ENCODE measurements around the gene FOXP3. TPM values are rescaled to one million over a fixed set of nuclear protein-coding genes. Genes with fewer than 3 reads are reported as not detected.

Gene FOXP3
- total and polyA plus RNA-seq, 8 donors: 0.29 to 1.0 (median 0.50) TPM

GRCh38 chrX:49211074-49211473 lies 53.4 kb downstream of the FOXP3 start:
- no peak for ATAC-seq
- no peak for DNase-seq
- H3K4me1 ChIP-seq: no peaks in the 10 kb centered on the region
- H3K27me3 ChIP-seq: no peaks in the 10 kb centered on the region
- no peaks in the 10 kb centered on the region for H3K36me3 ChIP-seq
- TF ChIP-seq CTCF (IDR thresholded peaks at IDR 0.05): no peak
- intact Hi-C loops (cut with DNase I): no loop called here
- no peak overlapping the region for H3K4me3 ChIP-seq
- no peak overlapping the region for H3K27ac ChIP-seq
- no peaks in the 10 kb centered on the region for H3K9me3 ChIP-seq

- Histone ChIP-seq H3K27me3 (no peaks in the 10 kb centered on the region), H3K9me3 (no peaks in the 10 kb centered on the region), H3K4me1 (no peaks in the 10 kb centered on the region), H3K36me3 (no peaks in the 10 kb centered on the region), H3K4me3 (no peak overlapping the region), H3K27ac (no peak overlapping the region)
- DNase-seq: no peak
- ATAC-seq: no peak
- no peak for TF ChIP-seq CTCF (IDR thresholded peaks at IDR 0.05)
- intact Hi-C loops (cut with DNase I): no loop called here
Observed at GRCh38 chrX:49210406-49210805, 54.1 kb downstream of the FOXP3 start.

- intact Hi-C loops (cut with DNase I): no loop called here
- Histone ChIP-seq H3K4me3 (no peak overlapping the region), H3K27me3 (no peaks in the 10 kb centered on the region), H3K36me3 (no peaks in the 10 kb centered on the region), H3K9me3 (no peaks in the 10 kb centered on the region), H3K4me1 (no peaks in the 10 kb centered on the region), H3K27ac (no peak overlapping the region)
- DNase-seq (no peak), ATAC-seq (no peak)
- TF ChIP-seq CTCF (IDR thresholded peaks at IDR 0.05): no peak
Observed at GRCh38 chrX:49209434-49210251, 54.9 kb downstream of the FOXP3 start.

GRCh38 chrX:49208399-49208798 lies 56.1 kb downstream of the FOXP3 start:
- intact Hi-C loops (cut with DNase I): no loop called here
- Histone ChIP-seq H3K9me3 (no peaks in the 10 kb centered on the region), H3K27ac (no peak overlapping the region), H3K36me3 (no peaks in the 10 kb centered on the region), H3K4me1 (no peaks in the 10 kb centered on the region), H3K27me3 (no peaks in the 10 kb centered on the region), H3K4me3 (no peak overlapping the region)
- DNase-seq (no peak), ATAC-seq (no peak)
- no peak for TF ChIP-seq CTCF (IDR thresholded peaks at IDR 0.05)

- H3K4me3 ChIP-seq: no peak overlapping the region
- H3K9me3 ChIP-seq: no peaks in the 10 kb centered on the region
- TF ChIP-seq CTCF (IDR thresholded peaks at IDR 0.05): no peak
- H3K27me3 ChIP-seq: no peaks in the 10 kb centered on the region
- DNase-seq: no peak
- no peak overlapping the region for H3K27ac ChIP-seq
- no peaks in the 10 kb centered on the region for H3K4me1 ChIP-seq
- intact Hi-C loops (cut with DNase I): no loop called here
- no peaks in the 10 kb centered on the region for H3K36me3 ChIP-seq
- ATAC-seq: no peak
Observed at GRCh38 chrX:49206543-49206942, 58.0 kb downstream of the FOXP3 start.

All from left lung (tissue), 10 donors.